MM.1S (cell line): Measurements from ENCODE around the gene TP53TG5.

ENCODE experiments used
- DNase-seq: peaks from one replicate; pipeline ENCODE4 v3.0.0-alpha.2; 2015
- H2AFZ ChIP-seq: fragments of 300-600 bp; sonication (generic); 2 replicates; pipeline ENCODE4 v1.6.0; 2016; ENCODE audit warnings: antibody characterized with exemption, low read length
- H3F3A ChIP-seq: fragments of 300-600 bp; sonication (generic); 2 replicates; pipeline ENCODE4 v1.6.1; 2016; ENCODE audit warnings: mild to moderate bottlenecking, antibody characterized with exemption, low read length, moderate library complexity, mixed read lengths; ENCODE audit not compliant: insufficient read depth
- H3K27ac ChIP-seq: fragments of 300-600 bp; sonication (generic); 2 replicates; pipeline ENCODE4 v1.5.1; 2016; ENCODE audit warnings: mild to moderate bottlenecking, low read length
- H3K27me3 ChIP-seq: fragments of 300-600 bp; sonication (generic); replicated peaks from 2 replicates; pipeline ENCODE4 v1.6.0; 2016; ENCODE audit warnings: low read length; ENCODE audit not compliant: insufficient read depth
- H3K36me3 ChIP-seq: fragments of 300-600 bp; sonication (generic); replicated peaks from 2 replicates; pipeline ENCODE4 v1.6.1; 2016; ENCODE audit warnings: mild to moderate bottlenecking, low read length, mixed read lengths; ENCODE audit not compliant: insufficient read depth
- H3K4me1 ChIP-seq: fragments of 300-600 bp; sonication (generic); 2 replicates; pipeline ENCODE4 v1.6.1; 2016; ENCODE audit warnings: low read length, mixed read lengths
- H3K4me2 ChIP-seq: fragments of 300-600 bp; sonication (generic); 2 replicates; pipeline ENCODE4 v1.6.0; 2016; ENCODE audit warnings: low read depth, low read length
- H3K4me3 ChIP-seq: fragments of 300-600 bp; sonication (generic); 2 replicates; pipeline ENCODE4 v1.5.1; 2016; ENCODE audit warnings: low read length, mixed read lengths
- H3K79me2 ChIP-seq: fragments of 300-600 bp; sonication (generic); 2 replicates; pipeline ENCODE4 v1.6.1; 2016; ENCODE audit warnings: mixed run types, low read length, mixed read lengths
- H3K9ac ChIP-seq: fragments of 300-600 bp; sonication (generic); 2 replicates; pipeline ENCODE4 v1.6.1; 2016; ENCODE audit warnings: low read length, mixed read lengths
- H3K9me2 ChIP-seq: fragments of 300-600 bp; sonication (generic); replicated peaks from 2 replicates; pipeline ENCODE4 v1.6.1; 2016; ENCODE audit warnings: mild to moderate bottlenecking, low read length, mixed read lengths; ENCODE audit not compliant: insufficient read depth
- H3K9me3 ChIP-seq: fragments of 300-600 bp; sonication (generic); replicated peaks from 2 replicates; pipeline ENCODE4 v1.6.1; 2016; ENCODE audit warnings: mild to moderate bottlenecking, low read length, mixed read lengths; ENCODE audit not compliant: insufficient read depth
- H4K20me1 ChIP-seq: fragments of 300-600 bp; sonication (generic); 2 replicates; pipeline ENCODE4 v1.6.1; 2016; ENCODE audit warnings: mild to moderate bottlenecking, low read length, moderate library complexity, mixed read lengths; ENCODE audit not compliant: insufficient read depth
- EZH2 ChIP-seq: fragments of 300-600 bp; sonication (generic); optimal IDR thresholded peaks from 2 replicates; pipeline ENCODE3; 2017; ENCODE audit warnings: low read depth, mild to moderate bottlenecking, antibody characterized with exemption, low read length, mixed read lengths
- EZH2phosphoT487 ChIP-seq: fragments of 300-600 bp; sonication (generic); IDR thresholded peaks from 2 replicates; pipeline ENCODE4 v1.6.1; 2018; ENCODE audit warnings: antibody characterized with exemption, low read length
- TF ChIP-seq, protein P1 (sequence below): fragments of 300-600 bp; sonication (generic); IDR thresholded peaks from 2 replicates; pipeline ENCODE4 v1.5.1; 2016; ENCODE audit warnings: antibody characterized with exemption, low read length, mixed read lengths

The TP53TG5 gene

DNA sequence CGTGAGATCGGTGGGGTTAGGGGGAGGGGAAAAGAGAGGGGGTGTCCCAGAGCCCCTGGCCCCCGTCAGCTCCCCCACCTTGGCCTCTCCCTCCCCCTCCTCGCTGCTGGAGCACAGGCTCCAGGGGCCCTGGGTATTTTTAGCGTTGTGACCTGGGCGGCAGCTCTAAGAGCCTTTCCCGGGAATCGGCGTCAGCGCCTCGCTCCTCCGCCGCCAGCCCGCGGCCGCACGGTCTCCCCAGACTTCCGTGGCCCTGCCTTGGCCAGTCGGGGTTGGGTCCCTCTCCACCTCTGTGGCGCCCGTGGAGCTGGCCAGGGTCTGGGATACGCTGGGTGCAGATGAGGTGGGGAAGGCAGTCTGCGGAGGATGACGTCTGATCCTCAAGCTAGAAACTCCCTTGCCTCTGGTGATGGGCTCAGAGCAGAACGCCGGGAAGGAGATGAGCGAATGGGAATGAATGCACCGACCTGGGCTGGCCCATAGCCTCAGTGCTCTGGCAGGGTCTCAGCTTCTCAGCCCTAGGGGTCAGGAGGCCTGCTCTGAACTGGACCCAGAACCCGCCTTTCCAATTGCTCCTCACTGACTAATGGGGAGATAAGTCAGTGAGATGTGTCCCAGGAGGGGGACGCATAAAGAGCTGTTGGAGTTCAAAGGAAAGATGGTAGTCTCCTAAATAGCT is 29.1 kb upstream of the TP53TG5 start:
- TF ChIP-seq EZH2phosphoT487 (no peak), EZH2 (no peak)
- TF ChIP-seq, protein P1, sequence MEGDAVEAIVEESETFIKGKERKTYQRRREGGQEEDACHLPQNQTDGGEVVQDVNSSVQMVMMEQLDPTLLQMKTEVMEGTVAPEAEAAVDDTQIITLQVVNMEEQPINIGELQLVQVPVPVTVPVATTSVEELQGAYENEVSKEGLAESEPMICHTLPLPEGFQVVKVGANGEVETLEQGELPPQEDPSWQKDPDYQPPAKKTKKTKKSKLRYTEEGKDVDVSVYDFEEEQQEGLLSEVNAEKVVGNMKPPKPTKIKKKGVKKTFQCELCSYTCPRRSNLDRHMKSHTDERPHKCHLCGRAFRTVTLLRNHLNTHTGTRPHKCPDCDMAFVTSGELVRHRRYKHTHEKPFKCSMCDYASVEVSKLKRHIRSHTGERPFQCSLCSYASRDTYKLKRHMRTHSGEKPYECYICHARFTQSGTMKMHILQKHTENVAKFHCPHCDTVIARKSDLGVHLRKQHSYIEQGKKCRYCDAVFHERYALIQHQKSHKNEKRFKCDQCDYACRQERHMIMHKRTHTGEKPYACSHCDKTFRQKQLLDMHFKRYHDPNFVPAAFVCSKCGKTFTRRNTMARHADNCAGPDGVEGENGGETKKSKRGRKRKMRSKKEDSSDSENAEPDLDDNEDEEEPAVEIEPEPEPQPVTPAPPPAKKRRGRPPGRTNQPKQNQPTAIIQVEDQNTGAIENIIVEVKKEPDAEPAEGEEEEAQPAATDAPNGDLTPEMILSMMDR, result no peak
- no peak for DNase-seq
- Histone ChIP-seq H3K27me3 (peaks cover 9% of the 10 kb centered on the region), H3K27ac (no peak overlapping the region), H4K20me1 (no peaks in the 10 kb centered on the region), H3K9me2 (no peaks in the 10 kb centered on the region), H3K9me3 (no peaks in the 10 kb centered on the region), H2AFZ (no peak overlapping the region), H3K4me2 (no peak overlapping the region), H3K4me1 (no peaks in the 10 kb centered on the region), H3K79me2 (no peaks in the 10 kb centered on the region), H3K4me3 (no peak overlapping the region), H3K9ac (no peak overlapping the region), H3F3A (no peaks in the 10 kb centered on the region), H3K36me3 (no peaks in the 10 kb centered on the region)

DNA sequence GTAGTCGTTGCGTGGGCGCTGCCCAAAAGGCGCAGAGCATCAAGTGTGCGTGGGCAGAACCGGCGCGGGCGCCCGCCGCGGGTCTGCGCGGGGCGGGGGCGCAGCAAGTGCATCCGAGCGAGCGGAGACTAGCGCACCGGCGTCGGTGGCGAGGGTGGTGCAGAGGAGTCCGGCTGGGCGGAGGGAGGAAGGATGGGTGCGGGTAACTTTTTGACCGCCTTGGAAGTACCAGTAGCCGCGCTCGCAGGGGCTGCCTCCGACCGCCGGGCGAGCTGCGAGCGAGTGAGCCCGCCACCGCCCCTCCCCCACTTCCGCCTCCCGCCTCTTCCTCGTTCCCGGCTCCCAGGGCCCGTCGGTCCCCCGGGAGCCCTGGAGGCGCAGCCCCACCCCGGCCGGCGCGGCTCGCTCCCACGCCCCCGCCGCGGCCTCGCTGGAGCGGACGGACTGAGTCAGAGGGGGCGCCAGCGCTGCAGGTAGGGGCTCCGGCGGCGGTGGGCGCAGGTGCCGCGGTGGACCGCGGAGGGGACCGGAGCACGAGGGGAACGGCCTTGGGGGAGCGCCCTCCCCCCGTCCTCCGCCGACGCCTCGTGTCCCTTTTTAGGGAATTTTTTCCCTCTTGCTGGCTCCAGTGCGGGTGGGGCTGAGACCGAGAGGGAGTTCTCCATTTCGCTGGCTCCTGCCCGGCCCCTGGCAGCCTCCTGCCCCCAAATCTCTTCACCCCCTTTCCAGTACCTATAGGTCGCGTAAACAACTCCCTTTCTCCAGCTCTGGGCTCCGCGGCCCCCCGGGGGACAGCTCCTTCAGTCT is 28.3 kb upstream of the TP53TG5 start:
- peak overlapping the region; percentile 88 for H3K4me2 ChIP-seq

DNA sequence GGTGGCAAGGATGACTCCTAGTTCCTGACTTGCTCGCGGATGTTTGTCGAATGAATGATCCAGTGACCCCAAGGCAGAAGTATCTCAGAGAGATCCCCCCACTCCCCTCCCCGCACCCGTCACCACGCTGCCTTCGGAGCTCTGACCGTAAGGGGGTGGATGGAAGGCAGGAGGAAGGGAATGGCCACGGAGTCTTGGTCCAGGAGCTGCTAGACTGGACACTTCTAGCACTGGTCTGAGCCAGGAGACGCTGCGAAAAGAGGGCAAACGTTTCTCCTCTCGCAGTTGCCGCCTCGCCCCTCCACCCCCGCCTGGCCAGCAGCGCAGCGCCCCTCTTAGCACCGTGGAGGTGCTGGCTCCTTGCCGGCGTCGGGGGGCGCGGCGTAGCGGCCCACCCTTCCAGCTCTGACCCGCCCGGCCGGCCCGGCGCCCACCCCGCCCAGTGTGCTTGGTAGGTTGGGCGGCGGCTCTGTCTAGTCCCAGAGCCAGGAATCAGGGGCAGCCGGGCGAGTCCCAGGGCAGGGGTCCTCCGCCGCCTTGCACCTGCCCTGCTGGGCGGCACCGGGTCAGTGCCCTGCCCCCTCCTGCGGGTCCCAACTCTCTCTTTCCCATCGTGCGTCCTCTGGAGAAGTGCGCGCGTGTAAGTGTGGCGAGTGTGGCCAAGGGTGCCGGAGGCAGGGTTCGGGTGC is 27.6 kb upstream of the TP53TG5 start:
- Histone ChIP-seq H2AFZ (peak overlapping the region; percentile 72), H3K36me3 (no peaks in the 10 kb centered on the region), H4K20me1 (no peaks in the 10 kb centered on the region), H3F3A (no peaks in the 10 kb centered on the region), H3K27ac (no peak overlapping the region), H3K4me1 (no peaks in the 10 kb centered on the region), H3K9ac (peak overlapping the region; percentile 13; the same call in 1 of the 2 replicates), H3K4me2 (peak overlapping the region; percentile 88), H3K4me3 (peak overlapping the region; percentile 70), H3K79me2 (no peaks in the 10 kb centered on the region), H3K27me3 (peaks cover 9% of the 10 kb centered on the region), H3K9me2 (no peaks in the 10 kb centered on the region), H3K9me3 (no peaks in the 10 kb centered on the region)
- DNase-seq, result no peak
- TF ChIP-seq, protein P1, result no peak
- peak; percentile 21 for TF ChIP-seq EZH2
- TF ChIP-seq EZH2phosphoT487, result no peak

More for the DNA sequence above, 28.3 kb upstream of the TP53TG5 start:
- Histone ChIP-seq H3K9me2 (no peaks in the 10 kb centered on the region), H3K4me3 (peak overlapping the region; percentile 70), H2AFZ (peak overlapping the region; percentile 72), H3K36me3 (no peaks in the 10 kb centered on the region), H3F3A (no peaks in the 10 kb centered on the region), H3K4me1 (no peaks in the 10 kb centered on the region), H4K20me1 (no peaks in the 10 kb centered on the region), H3K27me3 (peaks cover 9% of the 10 kb centered on the region), H3K79me2 (no peaks in the 10 kb centered on the region), H3K9ac (peak overlapping the region; percentile 13; the same call in 1 of the 2 replicates), H3K27ac (no peak overlapping the region), H3K9me3 (no peaks in the 10 kb centered on the region)
- TF ChIP-seq EZH2phosphoT487 (no peak), EZH2 (no peak)
- TF ChIP-seq, protein P1, result no peak
- no peak for DNase-seq
